Measurements from ENCODE around the gene ACSF3. TPM values are rescaled to one million over a fixed set of nuclear protein-coding genes. Genes with fewer than 3 reads are reported as not detected.

Gene ACSF3
- total and polyA plus RNA-seq, 2 donors (not counting 1 experiment from before 2014, with no cell fraction given), result 45.2 to 113 TPM

GRCh38 chr16:89156740-89157645 lies 63.3 kb downstream of the ACSF3 start:
- H3K9ac ChIP-seq (ENCODE audit: low read length), result no peak overlapping the region
- H3K4me3 ChIP-seq (ENCODE audit: control extremely low read depth in 1 of 5, extremely low read depth in 1 of 5, insufficient read depth in 1 of 5, low read depth in 2 of 5, low read length in 4 of 5), result no peak overlapping the region
- DNase-seq (no peak), ATAC-seq (ENCODE audit: low read depth) (no peak)
- H4K20me1 ChIP-seq (ENCODE audit: control insufficient read depth, insufficient read depth, low read length, poor library complexity, severe bottlenecking), result peaks cover 7% of the 10 kb centered on the region
- intact Hi-C loops (cut with micrococcal nuclease), result no loop called here
- 82% methylated on average over 24 of the region's 26 CpGs for WGBS (ENCODE audit: insufficient coverage)
- H3K4me1 ChIP-seq (ENCODE audit: control insufficient read depth in 2 of 2, insufficient read depth in 2 of 2, low read length in 2 of 2), result peaks cover under 1 to 7% of the 10 kb centered on the region in 2 donors
- CTCF ChIA-PET, result interaction anchor here (1.4 kb wide), 1 partner anchor 420 kb away, joined by 3 read pairs; no protein-coding TSS in a partner anchor
- Mint-ChIP-seq H3K27me3 (no peaks in the 10 kb centered on the region), H3K4me3 (no peak overlapping the region), H3K4me1 (peaks cover 26% of the 10 kb centered on the region), H3K27ac (no peak overlapping the region), H3K9me3 (ENCODE audit: insufficient read depth) (no peaks in the 10 kb centered on the region)
- no peak overlapping the region for H3K27ac ChIP-seq (ENCODE audit: low read length in 2 of 2)
- no peaks in the 10 kb centered on the region for H3K27me3 ChIP-seq (replicated peaks in 1 of 4; ENCODE audit: control extremely low read depth in 1 of 4, control insufficient read depth in 3 of 4, insufficient read depth in 4 of 4, low read length in 3 of 4)
- H3K79me2 ChIP-seq (ENCODE audit: control insufficient read depth, insufficient read depth, low read length), result no peaks in the 10 kb centered on the region
- peaks cover 0 to 2% of the 10 kb centered on the region in 2 experiments for H3K36me3 ChIP-seq (replicated peaks in 1 of 2; ENCODE audit: control extremely low read depth in 1 of 2, control insufficient read depth in 1 of 2, extremely low read depth in 1 of 2, insufficient read depth in 2 of 2, low read length in 1 of 2)
- H3K4me2 ChIP-seq (replicated peaks; ENCODE audit: low read depth, low read length, poor library complexity, severe bottlenecking), result no peak overlapping the region
- POLR2A ChIA-PET, result interaction anchor here (1.7 kb wide), 1 partner anchor 216 kb away, joined by 5 read pairs; no protein-coding TSS in a partner anchor
- H3K9me3 ChIP-seq (ENCODE audit: control extremely low read depth in 1 of 3, control insufficient read depth in 2 of 3, insufficient read depth in 1 of 3, low read length in 2 of 3), result peaks cover 0 to 7% (median 0%) of the 10 kb centered on the region in 3 donors
- TF ChIP-seq, protein P1, sequence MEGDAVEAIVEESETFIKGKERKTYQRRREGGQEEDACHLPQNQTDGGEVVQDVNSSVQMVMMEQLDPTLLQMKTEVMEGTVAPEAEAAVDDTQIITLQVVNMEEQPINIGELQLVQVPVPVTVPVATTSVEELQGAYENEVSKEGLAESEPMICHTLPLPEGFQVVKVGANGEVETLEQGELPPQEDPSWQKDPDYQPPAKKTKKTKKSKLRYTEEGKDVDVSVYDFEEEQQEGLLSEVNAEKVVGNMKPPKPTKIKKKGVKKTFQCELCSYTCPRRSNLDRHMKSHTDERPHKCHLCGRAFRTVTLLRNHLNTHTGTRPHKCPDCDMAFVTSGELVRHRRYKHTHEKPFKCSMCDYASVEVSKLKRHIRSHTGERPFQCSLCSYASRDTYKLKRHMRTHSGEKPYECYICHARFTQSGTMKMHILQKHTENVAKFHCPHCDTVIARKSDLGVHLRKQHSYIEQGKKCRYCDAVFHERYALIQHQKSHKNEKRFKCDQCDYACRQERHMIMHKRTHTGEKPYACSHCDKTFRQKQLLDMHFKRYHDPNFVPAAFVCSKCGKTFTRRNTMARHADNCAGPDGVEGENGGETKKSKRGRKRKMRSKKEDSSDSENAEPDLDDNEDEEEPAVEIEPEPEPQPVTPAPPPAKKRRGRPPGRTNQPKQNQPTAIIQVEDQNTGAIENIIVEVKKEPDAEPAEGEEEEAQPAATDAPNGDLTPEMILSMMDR (IDR thresholded peaks at IDR 0.05), result no peak
- TF ChIP-seq EZH2 (IDR thresholded peaks at IDR 0.05; ENCODE audit: borderline replicate concordance, insufficient read depth, low read depth, low read length, poor library complexity, severe bottlenecking), result no peak
- H2AFZ ChIP-seq (ENCODE audit: insufficient read depth, low read depth, low read length, poor library complexity, severe bottlenecking), result no peak overlapping the region

DNA sequence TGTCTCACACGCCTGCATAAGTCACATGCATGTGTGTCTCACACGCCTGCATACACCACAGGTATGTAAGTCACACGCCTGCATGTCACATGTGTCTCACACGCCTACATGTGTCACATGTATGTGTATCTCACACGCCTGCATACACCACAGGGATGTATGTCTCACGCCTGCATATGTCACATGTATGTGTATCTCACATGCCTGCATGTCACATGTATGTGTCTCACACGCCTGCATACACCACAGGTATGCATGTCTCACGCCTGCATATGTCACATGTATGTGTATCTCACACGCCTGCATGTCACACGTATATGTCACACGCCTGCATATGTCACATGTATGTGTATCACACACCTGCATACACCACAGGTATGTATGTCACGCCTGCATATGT lies 64.1 kb downstream of the ACSF3 start:
- Mint-ChIP-seq H3K27me3 (no peaks in the 10 kb centered on the region), H3K4me1 (peaks cover 29% of the 10 kb centered on the region), H3K4me3 (no peak overlapping the region), H3K27ac (no peak overlapping the region), H3K9me3 (ENCODE audit: insufficient read depth) (no peaks in the 10 kb centered on the region)
- no peak overlapping the region for H2AFZ ChIP-seq (ENCODE audit: insufficient read depth, low read depth, low read length, poor library complexity, severe bottlenecking)
- no peaks in the 10 kb centered on the region for H3K79me2 ChIP-seq (ENCODE audit: control insufficient read depth, insufficient read depth, low read length)
- H4K20me1 ChIP-seq (ENCODE audit: control insufficient read depth, insufficient read depth, low read length, poor library complexity, severe bottlenecking), result peaks cover 7% of the 10 kb centered on the region
- 96% methylated on average over 12 of the region's 12 CpGs for WGBS (ENCODE audit: insufficient coverage)
- H3K9me3 ChIP-seq (ENCODE audit: control extremely low read depth in 1 of 3, control insufficient read depth in 2 of 3, insufficient read depth in 1 of 3, low read length in 2 of 3), result peaks cover 0 to 5% (median 0%) of the 10 kb centered on the region in 3 donors
- ATAC-seq (ENCODE audit: low read depth) (no peak), DNase-seq (no peak)
- H3K27me3 ChIP-seq (replicated peaks in 1 of 4; ENCODE audit: control extremely low read depth in 1 of 4, control insufficient read depth in 3 of 4, insufficient read depth in 4 of 4, low read length in 3 of 4), result no peaks in the 10 kb centered on the region
- no peak overlapping the region for H3K4me2 ChIP-seq (replicated peaks; ENCODE audit: low read depth, low read length, poor library complexity, severe bottlenecking)
- ChIA-PET CTCF (no interaction called here), POLR2A (no interaction called here)
- intact Hi-C loops (cut with micrococcal nuclease), result no loop called here
- H3K27ac ChIP-seq (ENCODE audit: low read length in 2 of 2), result no peak overlapping the region
- no peak overlapping the region for H3K9ac ChIP-seq (ENCODE audit: low read length)
- H3K4me3 ChIP-seq (ENCODE audit: control extremely low read depth in 1 of 5, extremely low read depth in 1 of 5, insufficient read depth in 1 of 5, low read depth in 2 of 5, low read length in 4 of 5), result no peak overlapping the region
- TF ChIP-seq, protein P1 (IDR thresholded peaks at IDR 0.05), result no peak
- TF ChIP-seq EZH2 (IDR thresholded peaks at IDR 0.05; ENCODE audit: borderline replicate concordance, insufficient read depth, low read depth, low read length, poor library complexity, severe bottlenecking), result no peak
- no peaks in the 10 kb centered on the region for H3K36me3 ChIP-seq (replicated peaks in 1 of 2; ENCODE audit: control extremely low read depth in 1 of 2, control insufficient read depth in 1 of 2, extremely low read depth in 1 of 2, insufficient read depth in 2 of 2, low read length in 1 of 2)
- H3K4me1 ChIP-seq (ENCODE audit: control insufficient read depth in 2 of 2, insufficient read depth in 2 of 2, low read length in 2 of 2), result peaks cover 3 to 10% of the 10 kb centered on the region in 2 donors

Data from B cell (primary cell).